HepG2 (cell line): ENCODE measurements around the gene KLC4. TPM values are rescaled to one million over a fixed set of nuclear protein-coding genes. Genes with fewer than 3 reads are reported as not detected.

ENCODE experiments used
- ATF7-NPFF ChIP-seq: sonication (generic); formaldehyde crosslinking; IDR thresholded peaks from 2 replicates; pipeline ENCODE4 v1.8.1; 2023; ENCODE audit warnings: mild to moderate bottlenecking, low read depth, missing genetic modification reagents, moderate library complexity
- CHCHD3 ChIP-seq: sonication (generic); formaldehyde crosslinking; IDR thresholded peaks from 2 replicates; pipeline ENCODE4 v1.8.0; 2022; ENCODE audit warnings: mild to moderate bottlenecking, missing genetic modification reagents, moderate library complexity
- DPF2 ChIP-seq: sonication (generic); formaldehyde crosslinking; IDR thresholded peaks from 2 replicates; pipeline ENCODE4 v1.4.0; 2020; ENCODE audit warnings: mild to moderate bottlenecking, low read depth, missing genetic modification reagents, borderline replicate concordance
- ETS1 ChIP-seq: sonication (generic); formaldehyde crosslinking; IDR thresholded peaks from 2 replicates; pipeline ENCODE4 v1.4.0; 2020; ENCODE audit warnings: missing genetic modification reagents
- GABPA ChIP-seq, 2 experiments: IDR thresholded peaks; 2 replicates each; pipeline ENCODE4 v1.6.1; 2011 to 2016; ENCODE audit warnings: low read depth in 2 of 2, low read length in 1 of 2, missing biosample characterization in 1 of 2, missing genetic modification characterization in 1 of 2
- GFI1 ChIP-seq: sonication (generic); formaldehyde crosslinking; IDR thresholded peaks from 2 replicates; pipeline ENCODE4 v1.5.0; 2020; ENCODE audit warnings: missing genetic modification reagents, mild to moderate bottlenecking, borderline replicate concordance
- HNF4G ChIP-seq, 2 experiments: sonication (generic) in 1 of 2; formaldehyde crosslinking in 1 of 2; IDR thresholded peaks; 2 replicates each; pipeline versions ENCODE4 v1.4.0 to v1.6.1; 2011 to 2020; ENCODE audit warnings: borderline replicate concordance in 2 of 2, low read depth in 2 of 2, mild to moderate bottlenecking in 2 of 2, low read length in 1 of 2, missing genetic modification reagents in 1 of 2, moderate library complexity in 1 of 2
- HNRNPK ChIP-seq: fragments of 200-400 bp; formaldehyde crosslinking; IDR thresholded peaks from 2 replicates; pipeline ENCODE4 v1.6.1; 2018; ENCODE audit warnings: low read length, low read depth, moderate library complexity, mild to moderate bottlenecking; ENCODE audit not compliant: poor library complexity, severe bottlenecking
- HNRNPL ChIP-seq: fragments of 200-400 bp; formaldehyde crosslinking; IDR thresholded peaks from 2 replicates; pipeline ENCODE4 v1.6.1; 2017; ENCODE audit warnings: mild to moderate bottlenecking, low read depth, low read length
- HOXA5 ChIP-seq: sonication (generic); formaldehyde crosslinking; IDR thresholded peaks from 2 replicates; pipeline ENCODE4 v1.4.0; 2020; ENCODE audit warnings: missing genetic modification reagents
- KLF16 ChIP-seq, 2 experiments: sonication (generic) in 1 of 2; formaldehyde crosslinking in 1 of 2; IDR thresholded peaks; 2 replicates each; pipeline versions ENCODE4 v1.6.1 to v1.8.0; 2016 to 2023; ENCODE audit warnings: missing genetic modification reagents in 2 of 2, missing compliant biosample characterization in 1 of 2
- MED13 ChIP-seq: sonication (generic); formaldehyde crosslinking; IDR thresholded peaks from 2 replicates; pipeline ENCODE4 v1.5.0; 2020; ENCODE audit warnings: missing genetic modification reagents
- MEF2D ChIP-seq: sonication (generic); formaldehyde crosslinking; IDR thresholded peaks from 2 replicates; pipeline ENCODE4 v1.5.1; 2020; ENCODE audit warnings: mild to moderate bottlenecking, missing genetic modification reagents
- RBM22 ChIP-seq: fragments of 200-400 bp; formaldehyde crosslinking; optimal IDR thresholded peaks from 2 replicates; pipeline ENCODE3; 2017; ENCODE audit warnings: mild to moderate bottlenecking, low read length, moderate library complexity
- RCOR2 ChIP-seq: IDR thresholded peaks from 2 replicates; pipeline ENCODE4 v1.6.1; 2016; ENCODE audit warnings: missing biosample characterization, missing genetic modification reagents
- RFX1 ChIP-seq: fragments of 450-650 bp; IDR thresholded peaks from 2 replicates; pipeline ENCODE4 v1.6.1; 2017
- SATB2 ChIP-seq: sonication (generic); formaldehyde crosslinking; IDR thresholded peaks from 2 replicates; pipeline ENCODE4 v1.5.0; 2020; ENCODE audit warnings: missing genetic modification reagents
- SOX5 ChIP-seq: IDR thresholded peaks from 2 replicates; pipeline ENCODE4 v1.6.1; 2016; ENCODE audit warnings: borderline replicate concordance
- THAP11 ChIP-seq: IDR thresholded peaks from 2 replicates; pipeline ENCODE4 v1.6.1; 2016; ENCODE audit warnings: missing biosample characterization, missing genetic modification reagents
- XRCC5 ChIP-seq: fragments of 200-400 bp; formaldehyde crosslinking; optimal IDR thresholded peaks from 2 replicates; pipeline ENCODE3; 2017; ENCODE audit warnings: mild to moderate bottlenecking, low read length
- ZFAT ChIP-seq: sonication (generic); formaldehyde crosslinking; conservative IDR thresholded peaks from 2 replicates; pipeline ENCODE4 v1.8.1; 2023; ENCODE audit warnings: missing genetic modification reagents, inconsistent platforms
- ZNF10 ChIP-seq: sonication (generic); formaldehyde crosslinking; IDR thresholded peaks from 2 replicates; pipeline ENCODE4 v1.4.0; 2020; ENCODE audit warnings: mild to moderate bottlenecking, low read depth, missing genetic modification reagents, borderline replicate concordance
- ZNF3 ChIP-seq: IDR thresholded peaks from 2 replicates; pipeline ENCODE4 v1.7.0; 2017; ENCODE audit warnings: inconsistent platforms
- ZNF446 ChIP-seq: sonication (generic); formaldehyde crosslinking; IDR thresholded peaks from 2 replicates; pipeline ENCODE4 v1.5.0; 2020; ENCODE audit warnings: mild to moderate bottlenecking, missing genetic modification reagents
- ZNF501 ChIP-seq: sonication (generic); formaldehyde crosslinking; IDR thresholded peaks from 2 replicates; pipeline ENCODE4 v1.5.1; 2020; ENCODE audit warnings: mild to moderate bottlenecking, moderate library complexity, missing genetic modification reagents
- ZNF644 ChIP-seq: IDR thresholded peaks from 2 replicates; pipeline ENCODE4 v1.6.1; 2016; ENCODE audit warnings: low read depth
- ZNF672 ChIP-seq: sonication (generic); formaldehyde crosslinking; IDR thresholded peaks from 2 replicates; pipeline ENCODE4 v1.8.1; 2022; ENCODE audit warnings: missing genetic modification reagents
- ZNF816 ChIP-seq: sonication (generic); formaldehyde crosslinking; IDR thresholded peaks from 2 replicates; pipeline ENCODE4 v1.8.0; 2022; ENCODE audit warnings: missing genetic modification reagents, mild to moderate bottlenecking, borderline replicate concordance
- ZNF850 ChIP-seq: sonication (generic); formaldehyde crosslinking; conservative IDR thresholded peaks from 2 replicates; pipeline ENCODE4 v1.9.0; 2021; ENCODE audit warnings: mild to moderate bottlenecking, missing genetic modification reagents
- ZSCAN12 ChIP-seq: sonication (generic); formaldehyde crosslinking; IDR thresholded peaks from 2 replicates; pipeline ENCODE4 v1.9.0; 2021; ENCODE audit warnings: mild to moderate bottlenecking, missing genetic modification reagents
- polyA plus RNA-seq, 8 experiments: library from polyadenylated mRNA; depleted of rRNA in 3 of 8; stranded (reverse) in 7 of 8; unstranded in 1 of 8; fragments of >200 nt; fragmentation: Illumina TruSeq in 4 of 8; extraction: Trizol in 4 of 8; gene quantifications; 2 replicates each; pipeline versions ENCODE4 v1.2.1 to v1.2.3, GENCODE V29; 2011 to 2016; ENCODE audit warnings: low read depth in 4 of 8, missing spikeins in 1 of 8, mixed read lengths in 1 of 8; ENCODE audit not compliant: insufficient read depth in 1 of 8
- total RNA-seq, 5 experiments: library from RNA; depleted of rRNA; stranded (reverse); fragments of >200 nt; fragmentation: Illumina TruSeq; extraction: Trizol; gene quantifications; 2 replicates each; pipeline ENCODE4 v1.2.3, GENCODE V29; 2016; ENCODE audit warnings: low read depth in 1 of 5

KLC4 gene
- total and polyA plus RNA-seq, 2 of the 13 experiments (the other 11 are each of a cell fraction or from before 2014, with no cell fraction given): 45.4 to 70.4 TPM

- TF ChIP-seq HNRNPL (peak; percentile 80; the same call in 1 of the 2 replicates), SOX5 (CRISPR knock-in tag) (peak; percentile 64; the same call in 1 of the 2 replicates), ZNF446 (CRISPR knock-in tag) (peak; percentile 87; the same call in 1 of the 2 replicates), KLF16 (CRISPR knock-in tag; IDR thresholded peaks at IDR 0.05) (peak; percentile 68 to 99; a peak in 3 of 4 replicates), ZNF644 (CRISPR knock-in tag) (0 out of 2 replicates have a peak, but pooled peaks have one; percentile 19), ZNF672 (CRISPR knock-in tag) (no peak), THAP11 (CRISPR knock-in tag) (peak; percentile 94), ZNF816 (peak; percentile 94), RCOR2 (peak; percentile 55; the same call in 1 of the 2 replicates), GABPA (IDR thresholded peaks at IDR 0.05; ENCODE audit: low read depth, low read length) (no peak), GABPA (CRISPR knock-in tag; IDR thresholded peaks at IDR 0.05; ENCODE audit: low read depth) (peak; percentile 94), ZNF501 (CRISPR knock-in tag) (peak; percentile 94), RBM22 (peak; percentile 62), ZFAT (CRISPR knock-in tag) (no peak), ZNF10 (CRISPR knock-in tag) (no peak), SATB2 (peak; percentile 36; the same call in 1 of the 2 replicates), ZNF3 (no peak), HOXA5 (CRISPR knock-in tag) (peak; percentile 79; the same call in 1 of the 2 replicates), DPF2 (peak; percentile 52; the same call in 1 of the 2 replicates), ETS1 (CRISPR knock-in tag) (peak; percentile 58; the same call in 1 of the 2 replicates), ATF7-NPFF (peak; percentile 85), MEF2D (CRISPR knock-in tag) (peak; percentile 79), HNF4G (IDR thresholded peaks at IDR 0.05; ENCODE audit: borderline replicate concordance, low read depth, low read length) (no peak), HNF4G (CRISPR knock-in tag; IDR thresholded peaks at IDR 0.05; ENCODE audit: borderline replicate concordance, low read depth) (0 out of 2 replicates have a peak, but pooled peaks have one; percentile 59), ZNF850 (CRISPR knock-in tag) (0 out of 2 replicates have a peak, but pooled peaks have one; percentile 32), GFI1 (CRISPR knock-in tag) (peak; percentile 78), HNRNPK (peak; percentile 92), RFX1 (no peak; the same call in 1 of the 2 replicates), ZSCAN12 (CRISPR knock-in tag) (peak; percentile 66; the same call in 1 of the 2 replicates), MED13 (peak; percentile 74), CHCHD3 (peak; percentile 61), XRCC5 (peak; percentile 53)
Observed at GRCh38 chr6:43053545-43054205, 5.8 kb upstream of the KLC4 start, which contains the start of gene CUL7 (continued).
